ENCODE data around the gene EPS8. TPM values are rescaled to one million over a fixed set of nuclear protein-coding genes. Genes with fewer than 3 reads are reported as not detected.

EPS8 gene
- polyA plus RNA-seq (ENCODE audit: insufficient read length in 4 of 4) = 10 to 100 TPM; 61.1 to 65.8 (median 61.9) TPM

DNA sequence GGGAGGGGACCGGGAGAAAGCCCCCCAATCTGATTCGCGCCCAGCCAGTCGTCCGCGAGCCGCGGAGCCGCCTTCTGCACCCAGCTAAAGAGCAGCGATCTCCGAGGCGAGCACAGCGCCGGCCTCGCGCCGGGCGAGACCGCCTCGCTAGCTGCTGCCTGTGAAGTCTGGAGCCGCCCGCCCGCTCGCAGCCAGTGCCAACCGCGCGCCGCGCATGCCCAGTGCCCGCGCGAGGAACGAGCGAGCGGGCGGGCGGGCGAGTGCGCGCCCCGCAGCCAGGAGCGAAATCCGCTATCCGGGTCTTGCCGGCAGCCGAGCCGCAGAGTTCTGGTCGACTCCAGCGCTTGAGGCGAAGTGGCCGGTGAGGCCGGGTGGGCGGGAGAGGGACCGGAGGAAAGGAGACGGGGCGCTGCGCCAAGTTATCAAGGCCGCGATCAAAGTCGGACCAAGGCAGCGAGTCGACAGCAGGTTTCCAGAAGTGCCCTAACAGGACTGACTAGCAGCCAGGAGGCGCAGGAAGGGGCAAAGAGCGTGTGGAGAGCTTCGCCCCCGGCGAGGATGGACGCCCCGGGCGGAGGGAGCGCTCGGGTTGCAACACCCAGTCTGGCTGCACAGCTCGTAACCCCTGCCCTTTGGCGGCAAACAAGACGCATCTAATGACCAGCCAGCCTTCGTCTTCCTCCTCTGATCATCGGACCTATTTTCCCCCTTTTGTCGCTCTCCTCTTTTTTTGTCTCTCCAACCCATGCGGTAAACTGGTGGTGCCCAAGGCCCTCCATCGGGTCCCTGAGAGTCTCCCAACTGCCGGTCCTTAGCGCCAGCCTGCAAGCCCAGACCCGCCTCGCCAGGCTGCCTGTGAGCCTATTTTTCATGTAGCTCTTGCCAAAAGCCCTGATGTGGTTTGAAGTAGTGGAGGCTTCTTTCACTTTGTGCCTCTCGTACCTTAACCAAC is at the start of gene EPS8:
EPS8 (minus strand) TSS at position 169 of the 952 bp plus-strand sequence. CDS start 106,437 bp downstream, outside the sequence.
- peak; percentile 79 to 86 (median 84) for DNase-seq (ENCODE audit: low read depth in 4 of 4, low spot score in 3 of 4)

DNA sequence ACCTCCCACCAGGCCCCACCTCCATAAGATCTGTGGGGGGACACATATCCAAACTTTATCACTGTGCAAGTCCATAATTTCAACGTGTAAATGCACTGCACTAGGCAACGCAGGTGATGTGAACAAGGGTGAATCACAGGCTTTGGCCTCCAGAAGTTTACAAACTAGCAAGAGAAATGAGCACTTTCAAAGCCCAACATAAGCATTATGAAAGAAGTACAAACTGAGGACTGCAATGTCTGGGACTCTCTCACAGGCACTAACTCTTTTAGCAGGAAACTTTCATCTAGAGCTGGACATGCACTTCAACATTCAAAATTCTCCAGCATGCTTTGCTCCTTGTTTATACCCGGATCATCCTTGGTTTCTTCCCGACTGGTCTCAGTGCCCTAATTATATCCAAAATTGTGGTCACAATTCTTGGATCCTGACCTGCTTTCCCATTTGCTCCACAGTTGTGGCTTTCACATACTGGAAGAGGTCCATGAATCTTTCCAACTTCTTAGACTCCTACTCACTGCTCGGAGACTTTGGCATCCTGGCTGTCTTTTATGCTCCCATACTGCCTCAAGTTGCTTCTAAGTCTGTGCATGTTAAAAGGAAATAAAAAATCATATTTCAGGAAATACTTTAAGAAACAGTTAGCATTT is 48.1 kb upstream of the EPS8 start:
- DNase-seq (ENCODE audit: low read depth in 4 of 4, low spot score in 3 of 4) = no peak

DNA sequence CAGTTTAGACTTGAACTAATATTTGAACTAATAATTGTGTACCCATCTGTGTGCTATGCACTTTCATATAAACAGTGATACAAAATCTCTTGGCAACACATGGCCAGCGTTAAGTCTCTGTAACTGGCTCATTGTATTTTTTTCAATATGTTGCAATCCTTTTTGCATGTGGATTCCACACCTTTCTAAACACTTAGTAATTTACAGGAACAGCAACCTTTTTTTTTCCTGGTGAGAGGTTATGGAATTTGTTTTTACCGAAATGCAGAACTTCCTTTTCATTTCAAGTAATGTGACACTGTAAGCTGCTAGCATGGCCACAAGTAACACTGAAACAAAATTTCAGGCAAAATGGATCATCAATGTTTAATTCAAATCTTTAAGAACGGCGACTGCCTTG is 45.4 kb upstream of the EPS8 start:
- no peak for DNase-seq (ENCODE audit: low read depth in 4 of 4, low spot score in 3 of 4)

DNA sequence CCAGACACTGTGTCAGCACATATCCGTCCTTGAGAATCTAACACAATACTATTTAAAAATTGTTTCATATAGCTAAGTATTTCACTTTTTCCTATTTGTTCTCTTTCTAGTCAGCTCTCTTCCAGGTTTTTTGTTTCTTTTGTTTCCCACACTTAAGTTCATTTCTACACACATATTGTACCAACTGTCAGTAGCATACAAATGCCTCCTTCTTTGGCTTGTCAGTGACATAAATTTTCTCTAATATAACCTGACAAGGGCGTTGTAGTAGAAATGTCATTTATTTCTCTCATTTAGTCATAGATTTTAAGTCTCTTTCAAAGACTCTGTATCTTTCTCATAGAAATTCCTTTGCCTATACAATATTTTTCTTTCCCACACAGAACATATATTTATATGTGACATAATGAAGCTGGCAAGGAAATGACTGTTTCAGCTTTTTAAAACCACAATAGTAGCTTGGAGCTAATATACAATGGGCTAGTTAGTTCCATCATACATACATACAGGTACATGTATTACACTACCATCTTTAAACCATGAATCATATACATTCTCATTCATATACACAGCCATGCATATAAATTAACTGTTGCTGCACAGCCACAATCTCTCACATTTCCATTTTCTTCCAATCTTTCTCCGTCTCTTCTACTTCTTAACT is 42.3 kb upstream of the EPS8 start:
- DNase-seq (ENCODE audit: low read depth in 4 of 4, low spot score in 3 of 4) = no peak

DNA sequence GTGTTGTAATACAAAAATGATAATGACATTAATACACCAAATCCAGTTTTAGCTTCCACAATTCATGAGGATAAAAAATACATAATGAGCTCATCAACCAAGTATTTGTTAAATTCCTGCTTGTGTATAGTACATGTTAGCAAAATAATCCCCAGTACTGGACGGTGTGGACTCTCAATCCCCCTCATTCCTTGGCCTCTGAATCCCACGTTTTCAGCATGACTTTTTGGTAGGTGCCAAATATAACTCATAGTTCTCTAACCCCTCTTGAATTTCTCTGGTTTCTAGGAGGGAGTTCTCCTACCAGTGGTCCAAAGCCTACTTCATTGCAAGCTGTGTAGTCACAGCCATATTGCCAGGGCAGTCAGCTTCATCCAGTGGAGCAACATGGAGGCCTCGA is 41.4 kb upstream of the EPS8 start:
- DNase-seq (ENCODE audit: low read depth in 4 of 4, low spot score in 3 of 4) = no peak

DNA sequence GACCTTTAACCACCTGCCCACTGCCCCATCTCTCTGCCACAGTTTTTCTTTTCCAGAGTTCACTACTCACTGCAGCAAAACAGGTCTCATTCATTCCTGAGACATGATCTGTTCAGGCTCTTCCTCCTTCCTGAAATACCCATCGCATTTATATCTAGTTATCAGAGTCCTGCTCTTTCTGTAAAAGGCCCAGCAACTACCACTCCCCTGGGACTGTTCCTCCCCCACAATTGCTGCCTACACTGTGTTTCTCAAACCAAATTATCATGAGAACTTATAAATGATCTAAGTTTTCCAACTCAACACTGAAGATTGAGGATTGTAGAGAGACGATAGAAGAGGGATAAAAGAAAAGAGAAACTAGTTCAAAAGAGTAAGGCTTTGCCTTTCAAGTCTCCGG is 40.8 kb upstream of the EPS8 start:
- no peak for DNase-seq (ENCODE audit: low read depth in 4 of 4, low spot score in 3 of 4)

DNA sequence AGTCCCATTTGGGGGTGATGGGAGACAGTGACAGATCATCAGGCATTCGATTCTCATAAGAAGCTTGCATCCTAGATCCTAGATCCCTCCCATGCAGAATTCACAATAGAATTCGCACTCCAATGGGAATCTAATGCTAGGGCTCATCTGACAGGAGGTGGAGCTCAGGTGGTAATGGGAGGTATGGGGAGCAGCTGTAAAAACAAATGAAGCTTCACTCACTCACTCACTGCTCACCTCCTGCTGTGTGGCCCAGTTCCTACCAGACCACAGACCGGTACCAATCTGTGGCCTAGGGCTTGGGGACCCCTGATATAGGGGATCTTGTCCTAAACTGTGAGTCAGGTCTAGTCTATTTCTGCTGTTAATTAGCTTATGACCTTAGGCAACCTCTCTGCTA is 40.1 kb upstream of the EPS8 start:
- no peak for DNase-seq (ENCODE audit: low read depth in 4 of 4, low spot score in 3 of 4)

DNA sequence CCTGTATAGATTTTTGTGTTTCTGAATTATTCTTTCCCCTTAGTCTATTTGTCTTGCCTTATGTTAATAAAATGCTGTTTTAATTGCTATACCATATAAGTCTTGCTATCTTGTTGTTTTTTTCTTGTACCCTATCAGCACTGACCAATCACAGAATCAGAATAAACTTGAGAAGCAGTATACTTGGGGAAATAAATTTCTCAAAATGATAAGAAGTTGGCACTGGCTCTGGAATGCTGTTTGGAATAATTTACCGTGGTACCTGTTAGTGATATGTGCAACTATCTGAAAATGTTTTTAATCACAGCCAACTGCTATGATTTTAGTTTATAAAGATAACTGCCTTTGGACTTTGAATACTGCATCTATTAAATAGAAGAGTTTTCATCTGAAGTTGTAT is 37.9 kb upstream of the EPS8 start:
- DNase-seq (ENCODE audit: low read depth in 4 of 4, low spot score in 3 of 4) = no peak

DNA sequence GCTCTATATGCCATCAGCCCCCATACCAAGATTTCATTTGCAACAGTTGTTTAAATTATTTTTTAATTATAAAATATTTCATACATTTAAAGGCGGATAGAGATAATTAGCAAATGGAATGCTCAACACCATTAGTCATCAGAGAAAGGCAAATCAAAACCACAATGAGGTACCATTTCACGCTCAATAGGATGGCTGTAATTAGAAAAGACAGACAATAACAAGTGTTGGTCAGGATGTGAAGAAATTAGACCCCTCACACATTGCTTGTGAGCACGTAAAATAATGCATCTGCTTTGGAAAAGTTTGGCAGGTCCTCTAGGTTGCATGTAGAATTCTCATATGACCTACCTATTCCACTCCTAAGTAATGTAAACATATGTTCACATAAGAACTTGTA is 35.3 kb upstream of the EPS8 start:
- no peak for DNase-seq (ENCODE audit: low read depth in 4 of 4, low spot score in 3 of 4)

DNA sequence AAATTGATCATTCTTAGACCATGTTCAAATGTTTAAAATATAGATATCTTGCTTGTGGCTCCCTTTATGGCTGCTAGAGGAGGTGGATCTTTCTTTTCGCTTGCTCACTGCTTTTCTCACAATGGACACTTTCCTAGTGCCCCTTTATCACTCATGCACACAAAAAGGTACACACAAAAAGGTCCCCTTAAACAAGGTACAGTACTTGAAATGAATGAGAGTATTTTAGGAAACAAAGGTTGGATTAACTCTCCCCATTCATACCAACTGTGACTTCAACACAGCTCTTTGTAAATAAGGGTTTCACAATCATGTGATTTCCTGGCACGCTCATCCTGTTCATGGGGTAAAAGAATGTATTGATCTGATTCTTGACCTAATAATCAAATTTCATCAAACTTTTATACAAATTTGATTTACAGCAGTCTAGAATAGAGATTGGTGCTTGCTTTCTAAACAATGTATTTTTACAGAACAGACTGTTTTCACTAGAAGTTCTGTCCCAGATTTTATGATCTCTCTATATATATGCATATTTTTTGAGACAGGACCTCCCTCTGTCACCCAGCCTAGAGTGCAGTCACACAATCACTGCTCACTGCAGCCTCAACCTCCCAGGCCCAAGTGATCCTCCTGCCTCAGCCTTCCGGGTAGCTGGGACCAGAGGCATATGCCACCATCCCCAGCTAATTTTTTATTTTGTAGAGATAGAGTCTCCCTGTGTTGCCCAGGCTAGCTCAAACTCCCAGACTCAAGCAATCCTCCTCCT is 34.4 kb upstream of the EPS8 start:
- no peak for DNase-seq (ENCODE audit: low read depth in 4 of 4, low spot score in 3 of 4)

DNA sequence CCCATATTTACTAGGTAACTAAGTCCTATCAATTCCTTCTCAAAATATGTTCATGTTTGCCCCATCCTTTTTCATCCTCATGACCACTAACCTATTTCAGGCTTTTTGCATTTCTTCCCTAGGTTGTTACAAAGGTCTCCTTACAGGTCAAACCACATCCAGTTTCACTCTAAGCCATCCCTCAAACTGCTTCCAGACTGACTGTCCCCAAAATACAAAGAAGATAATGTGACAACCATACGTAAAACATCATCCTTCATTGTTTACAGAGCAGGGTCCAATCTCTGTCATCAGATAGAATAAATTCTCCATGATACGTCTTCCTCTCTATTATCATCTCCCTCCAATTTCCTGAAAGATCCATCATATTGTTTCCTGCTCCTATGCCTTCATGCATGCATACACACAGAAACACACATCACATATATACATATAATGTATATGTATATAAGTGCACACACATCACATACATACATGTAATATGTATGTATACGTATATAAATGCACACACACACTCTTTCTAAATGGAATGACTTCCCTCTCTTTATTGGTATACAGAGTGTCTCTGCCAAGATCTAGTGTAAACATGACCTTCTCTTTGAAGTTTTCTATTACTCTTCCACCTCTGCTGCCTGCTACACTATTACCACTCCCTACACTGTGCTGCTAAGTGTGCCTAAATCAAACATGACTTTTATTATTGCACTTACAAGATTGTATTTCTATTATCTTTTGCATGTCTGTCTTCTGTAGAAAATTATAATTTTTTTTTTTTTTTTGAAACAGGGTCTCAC is 30.7 kb upstream of the EPS8 start:
- no peak for DNase-seq (ENCODE audit: low read depth in 4 of 4, low spot score in 3 of 4)

DNA sequence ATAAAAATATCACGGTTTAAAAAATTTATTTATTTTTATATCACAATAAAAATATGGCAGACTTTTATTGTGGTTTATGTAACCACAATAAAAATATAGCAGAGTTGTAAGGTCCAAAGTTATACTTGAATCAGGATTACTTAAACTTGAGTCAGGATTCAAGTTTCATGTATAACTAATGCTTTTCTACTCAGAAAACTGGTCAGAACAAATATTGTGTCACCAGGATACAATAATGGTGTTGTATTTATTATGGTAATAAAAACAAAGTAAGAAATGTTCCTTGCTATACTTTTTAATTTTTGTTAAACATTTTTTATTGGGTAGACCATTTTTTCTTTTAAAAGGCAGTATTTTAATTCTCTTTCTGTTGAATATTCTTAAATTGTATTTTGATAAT is 29.2 kb upstream of the EPS8 start:
- no peak for DNase-seq (ENCODE audit: low read depth in 4 of 4, low spot score in 3 of 4)

DNA sequence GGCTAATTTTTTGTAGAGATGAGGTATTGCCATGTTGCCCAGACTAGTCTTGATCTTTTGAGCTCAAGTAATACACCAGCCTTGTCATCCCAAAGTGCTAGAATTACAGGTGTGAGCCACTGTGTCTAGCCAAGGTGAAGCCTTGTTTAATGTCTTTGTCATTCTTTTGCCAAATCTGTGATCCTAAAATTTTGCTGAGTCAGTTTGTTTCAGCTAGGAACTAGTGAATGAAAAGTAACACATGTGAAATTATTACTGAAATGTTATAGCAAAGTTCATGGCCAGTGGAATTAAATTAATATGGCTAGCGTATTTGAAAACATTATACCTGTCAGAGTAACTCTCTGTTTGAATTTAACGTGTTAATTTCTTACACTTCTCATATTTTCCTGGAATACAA is 26.5 kb upstream of the EPS8 start:
- DNase-seq (ENCODE audit: low read depth in 4 of 4, low spot score in 3 of 4) = no peak

DNA sequence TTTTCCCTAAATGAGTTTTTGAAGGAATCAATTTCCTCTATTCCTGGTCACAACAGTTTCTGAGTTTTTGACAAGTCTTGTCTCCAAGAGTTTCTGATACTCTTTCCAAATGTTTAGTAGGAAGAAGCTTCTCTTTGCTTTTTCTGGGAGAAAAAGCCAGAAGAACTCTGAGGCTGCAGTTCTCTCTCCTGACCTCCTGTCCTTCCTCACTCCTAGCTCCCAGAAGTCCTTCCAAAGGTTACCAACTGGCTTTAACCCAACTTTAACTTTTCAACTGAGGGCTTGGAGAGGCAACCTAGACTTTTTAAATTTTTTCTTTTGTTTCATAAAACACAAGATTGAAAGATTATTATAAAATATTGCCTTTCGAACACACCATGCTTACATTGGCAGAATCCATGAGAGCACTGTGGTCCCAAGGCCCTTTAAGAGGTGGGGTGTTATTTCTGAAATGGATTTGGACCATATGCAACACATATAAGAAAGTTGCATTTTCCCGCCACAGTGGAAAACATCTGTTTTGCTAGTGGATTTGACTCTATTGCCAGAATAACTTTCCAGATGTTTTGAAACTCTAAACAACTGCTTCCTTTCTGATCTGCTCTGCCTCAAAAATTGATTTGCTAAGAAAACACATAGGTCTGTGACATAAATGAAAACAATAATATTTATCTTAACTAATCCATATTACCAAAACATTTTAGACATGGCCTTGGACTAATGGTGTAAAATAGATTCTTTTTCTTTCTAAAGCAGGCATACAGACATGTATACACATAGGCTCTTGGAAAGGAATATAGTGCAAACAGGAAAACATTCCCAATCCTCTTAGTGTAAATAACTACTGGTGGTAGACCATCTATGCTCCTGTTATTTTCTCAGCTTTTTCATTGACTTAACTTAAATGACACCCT is 22.3 kb upstream of the EPS8 start:
- DNase-seq (ENCODE audit: low read depth in 4 of 4, low spot score in 3 of 4) = peak in 1 of 4 donors; percentile 12

DNA sequence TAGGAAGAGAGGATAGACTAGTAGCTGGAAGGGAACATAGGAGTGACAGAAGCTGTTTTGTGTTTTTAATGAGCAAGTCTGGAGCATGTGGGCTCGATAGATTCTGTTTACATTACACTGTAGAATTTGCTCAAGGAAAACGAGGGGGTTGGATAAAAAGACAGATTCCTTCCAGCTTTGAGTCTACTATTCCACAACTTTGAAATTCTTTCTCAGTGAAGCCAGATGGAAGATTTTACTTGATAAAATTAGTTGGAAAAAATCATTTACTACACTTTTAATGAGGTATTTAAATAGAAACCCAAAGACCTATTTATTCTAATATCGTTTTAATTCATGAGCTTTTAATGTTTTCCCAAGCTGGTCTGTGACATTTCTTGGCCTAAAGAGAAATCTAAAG is 19.5 kb upstream of the EPS8 start:
- peak in 1 of 4 donors; percentile 18 for DNase-seq (ENCODE audit: low read depth in 4 of 4, low spot score in 3 of 4)

DNA sequence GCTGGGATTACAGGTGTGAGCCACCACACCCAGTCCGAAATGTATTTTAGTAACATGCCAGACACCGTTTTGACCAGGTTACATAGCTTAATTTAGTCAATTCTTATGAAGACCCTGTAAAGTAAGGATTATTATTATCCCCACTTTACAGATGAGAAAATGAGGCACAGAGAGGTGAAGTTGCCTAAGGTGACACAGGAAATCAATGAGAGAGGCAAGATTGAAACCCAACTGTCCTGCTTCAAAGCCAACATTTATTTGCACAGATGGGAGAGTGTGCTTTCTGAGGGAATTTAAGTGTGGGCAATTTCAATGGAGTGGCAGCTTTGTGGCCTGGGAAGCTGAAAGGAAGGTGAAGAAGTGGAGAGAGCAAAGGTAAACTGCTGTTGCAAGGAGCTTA is 19.1 kb upstream of the EPS8 start:
- DNase-seq (ENCODE audit: low read depth in 4 of 4, low spot score in 3 of 4) = no peak

DNA sequence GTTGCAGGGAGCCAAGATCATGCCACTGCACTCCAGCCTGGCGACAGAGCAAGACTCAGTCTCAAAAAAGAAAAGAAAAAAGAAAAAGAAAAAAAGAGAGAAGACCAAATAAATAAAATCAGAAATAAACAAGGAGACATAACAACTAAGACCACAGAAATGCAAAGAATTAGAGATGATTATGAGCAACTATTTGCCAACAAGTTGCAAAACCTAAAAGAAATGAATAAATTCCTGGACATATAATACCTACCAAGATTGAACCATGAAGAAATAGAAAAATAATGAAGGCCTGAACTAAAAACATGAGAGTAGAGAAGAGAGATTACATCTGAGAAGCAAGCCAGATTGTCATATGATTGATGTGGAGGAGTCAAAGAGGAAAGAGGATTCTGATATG is 17.6 kb upstream of the EPS8 start:
- DNase-seq (ENCODE audit: low read depth in 4 of 4, low spot score in 3 of 4) = no peak

DNA sequence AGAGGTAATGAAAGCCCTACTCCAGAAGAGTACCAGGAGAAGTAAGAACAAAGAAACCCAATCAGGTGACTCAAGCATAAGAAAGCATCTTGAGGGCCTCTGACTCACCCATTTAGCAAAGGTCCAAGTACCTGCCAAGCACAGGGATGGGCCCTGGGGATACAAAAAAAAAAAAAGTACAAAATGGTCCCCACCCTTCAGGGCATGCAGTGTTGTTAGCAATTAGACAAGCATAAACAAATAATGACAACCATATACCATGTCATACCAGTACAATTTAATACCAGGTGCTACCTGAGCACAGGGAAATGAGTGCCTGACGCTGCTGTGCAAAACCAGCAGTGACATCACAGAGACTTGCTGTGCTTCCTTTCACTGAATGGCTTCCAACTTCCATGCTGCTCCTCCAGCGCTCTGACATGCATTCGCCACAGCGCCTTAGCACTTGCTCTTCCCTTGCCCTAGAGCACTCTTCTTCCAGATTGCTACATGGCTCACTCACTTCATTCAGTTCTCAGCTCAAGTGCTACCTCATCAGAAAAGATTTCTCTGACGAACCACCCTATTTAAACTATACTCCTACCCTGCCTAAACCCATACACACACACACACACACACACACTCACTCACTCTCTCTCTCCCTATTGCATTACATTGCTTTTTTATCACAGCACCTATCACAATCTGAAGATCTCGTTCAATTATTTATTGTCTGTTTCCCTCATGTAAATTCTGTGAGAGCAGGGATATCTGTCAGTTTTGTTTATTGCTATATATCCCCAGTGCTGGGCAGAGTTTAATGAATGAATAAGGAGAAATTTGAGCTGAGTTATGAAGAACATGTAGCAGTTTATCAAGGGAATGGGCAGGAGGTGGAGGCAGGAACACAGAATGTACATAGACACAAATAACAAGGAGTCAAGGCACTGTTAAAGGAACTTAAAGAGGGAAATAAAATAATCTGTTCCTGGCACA is 12.9 kb upstream of the EPS8 start:
- no peak for DNase-seq (ENCODE audit: low read depth in 4 of 4, low spot score in 3 of 4)
